Left ventricle myocardium inferior (tissue), 1 donor: Measurements from ENCODE around the gene ADGRG1. TPM values are rescaled to one million over a fixed set of nuclear protein-coding genes. Genes with fewer than 3 reads are reported as not detected.
"Not testable (repeated sequence)": the region's sequence is repeated elsewhere in the genome, so short reads cannot be mapped to it uniquely, and the experiment has no call there.

ENCODE experiments used
- DNase-seq: peaks from one replicate; pipeline ENCODE4 v3.0.0-alpha.2; 2020
- H3K27ac ChIP-seq: fragments of 200-600 bp; replicated peaks from 2 replicates; pipeline ENCODE4 v1.8.0; 2021
- H3K27me3 ChIP-seq: fragments of 200-600 bp; 2 replicates; pipeline ENCODE4 v1.8.0; 2021; ENCODE audit warnings: low read depth
- H3K36me3 ChIP-seq: fragments of 200-600 bp; 2 replicates; pipeline ENCODE4 v1.8.0; 2021
- H3K4me1 ChIP-seq: fragments of 200-600 bp; 2 replicates; pipeline ENCODE4 v1.8.0; 2021
- H3K4me3 ChIP-seq: fragments of 200-600 bp; 2 replicates; pipeline ENCODE4 v1.8.0; 2021; ENCODE audit warnings: mild to moderate bottlenecking, moderate library complexity
- H3K9me3 ChIP-seq: fragments of 200-600 bp; replicated peaks from 2 replicates; pipeline ENCODE4 v1.8.0; 2021
- CTCF ChIP-seq: fragments of 200-600 bp; IDR thresholded peaks from 2 replicates; pipeline ENCODE4 v1.8.0; 2021; ENCODE audit warnings: antibody characterized with exemption, mild to moderate bottlenecking, borderline replicate concordance
- intact Hi-C: fragments of 100-400 bp; cut with micrococcal nuclease; formaldehyde crosslinking; loops from one replicate; pipeline ENCODE4 v1.11.0; 2022
- total RNA-seq: library from RNA; stranded (reverse); fragmentation: NEBNext Ultra II Directional; extraction: Animal tissue kit (Norgen Biotek cat#: 25700); gene quantifications from one replicate; pipeline ENCODE4 v1.2.1, GENCODE V29; 2021
- donor health status: DM: no; HTN: yes; CAD: no; lungs with severe emphysema.

The ADGRG1 gene
- total RNA-seq, 1 donor from 2014 or later = 21.3 TPM

- Histone ChIP-seq H3K9me3 (no peaks in the 10 kb centered on the region), H3K27me3 (peaks cover 22% of the 10 kb centered on the region), H3K27ac (no peak overlapping the region), H3K4me3 (no peak overlapping the region), H3K4me1 (no peaks in the 10 kb centered on the region), H3K36me3 (no peaks in the 10 kb centered on the region)
- DNase-seq = no peak
- intact Hi-C loops = no loop called here
- no peak for TF ChIP-seq CTCF
These were observed 41.2 kb downstream of the ADGRG1 start for GRCh38 chr16:57669476-57670162.

DNA sequence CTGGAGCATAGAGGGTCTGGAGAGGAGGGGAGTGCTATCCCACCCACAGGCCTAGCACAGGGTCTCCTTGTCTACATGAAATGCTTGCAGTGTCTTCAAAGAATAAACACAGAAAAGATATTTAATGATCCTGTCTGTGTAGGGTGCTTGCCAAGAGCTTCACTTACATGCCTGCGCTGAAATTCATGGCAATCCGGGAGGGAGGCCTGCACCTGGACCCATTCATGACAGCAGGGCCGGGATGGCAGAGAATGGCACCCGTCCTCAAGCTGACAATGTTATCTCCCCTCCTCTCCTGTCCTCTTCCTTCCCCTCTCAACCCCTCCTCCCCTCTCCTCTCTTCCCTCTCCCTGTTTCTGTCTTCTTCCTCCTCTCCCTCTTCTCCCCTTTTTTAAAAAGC lies 41.8 kb downstream of the ADGRG1 start:
- TF ChIP-seq CTCF = no peak
- intact Hi-C loops = no loop called here
- no peak for DNase-seq
- H3K27me3 ChIP-seq = peaks cover 22% of the 10 kb centered on the region
- H3K27ac ChIP-seq = no peak overlapping the region
- no peaks in the 10 kb centered on the region for H3K36me3 ChIP-seq
- H3K9me3 ChIP-seq = no peaks in the 10 kb centered on the region
- H3K4me3 ChIP-seq = no peak overlapping the region
- H3K4me1 ChIP-seq = no peaks in the 10 kb centered on the region

DNA sequence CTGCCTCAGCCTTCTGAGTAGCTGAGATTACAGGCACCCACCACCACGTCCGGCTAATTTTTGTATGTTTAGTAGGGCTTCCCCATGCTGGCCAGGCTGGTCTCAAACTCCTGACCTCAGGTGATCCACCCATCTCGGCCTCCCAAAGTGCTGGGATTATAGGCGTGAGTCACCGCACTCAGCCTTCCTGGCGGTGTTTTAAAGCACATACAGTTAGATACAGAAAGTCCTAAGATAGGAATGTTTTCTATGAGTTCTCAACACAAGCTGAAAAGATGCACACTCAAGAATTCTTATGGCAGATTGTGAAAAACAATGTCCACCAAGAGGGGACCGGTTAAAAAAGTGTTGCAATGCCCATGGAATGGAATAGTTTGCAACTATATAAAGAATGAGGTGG lies 43.0 kb downstream of the ADGRG1 start:
- intact Hi-C loops = not testable (repeated sequence)

DNA sequence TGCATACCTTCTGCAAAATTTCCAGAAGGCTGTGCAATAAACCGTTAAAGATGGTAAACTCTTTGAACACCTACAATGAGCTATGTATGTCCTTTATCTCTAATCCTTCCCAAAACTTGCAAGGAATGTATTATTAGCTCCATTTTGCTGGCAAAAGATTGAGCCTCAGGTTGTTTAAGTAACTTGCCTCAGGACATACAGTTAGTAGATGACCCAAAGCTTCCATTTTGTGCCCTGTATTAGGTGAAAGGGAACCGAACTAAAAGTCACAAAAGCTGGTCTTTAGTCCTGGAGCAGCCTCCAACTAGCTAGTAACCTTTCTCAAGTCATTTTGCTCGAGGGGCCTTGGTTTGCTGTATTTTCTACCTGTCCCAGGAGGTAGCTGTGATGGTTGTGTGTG lies 44.0 kb downstream of the ADGRG1 start:
- no peak overlapping the region for H3K4me3 ChIP-seq
- DNase-seq = no peak
- peaks cover 22% of the 10 kb centered on the region for H3K27me3 ChIP-seq
- no peak for TF ChIP-seq CTCF
- intact Hi-C loops = no loop called here
- no peaks in the 10 kb centered on the region for H3K36me3 ChIP-seq
- H3K9me3 ChIP-seq = no peaks in the 10 kb centered on the region
- H3K4me1 ChIP-seq = peaks cover 9% of the 10 kb centered on the region
- H3K27ac ChIP-seq = no peak overlapping the region

More for the DNA sequence above, 43.0 kb downstream of the ADGRG1 start:
- not testable (repeated sequence) for DNase-seq, H3K27ac ChIP-seq, H3K36me3 ChIP-seq, H3K9me3 ChIP-seq, H3K4me3 ChIP-seq, H3K4me1 ChIP-seq
- H3K27me3 ChIP-seq = peaks cover 22% of the 10 kb centered on the region

GRCh38 chr16:57672824-57673223 lies 44.4 kb downstream of the ADGRG1 start:
- Histone ChIP-seq H3K27me3 (peaks cover 22% of the 10 kb centered on the region), H3K4me1 (peaks cover 13% of the 10 kb centered on the region), H3K4me3 (no peak overlapping the region), H3K27ac (no peak overlapping the region), H3K36me3 (no peaks in the 10 kb centered on the region), H3K9me3 (no peaks in the 10 kb centered on the region)
- DNase-seq = no peak
- intact Hi-C loops = no loop called here
- TF ChIP-seq CTCF = no peak

DNA sequence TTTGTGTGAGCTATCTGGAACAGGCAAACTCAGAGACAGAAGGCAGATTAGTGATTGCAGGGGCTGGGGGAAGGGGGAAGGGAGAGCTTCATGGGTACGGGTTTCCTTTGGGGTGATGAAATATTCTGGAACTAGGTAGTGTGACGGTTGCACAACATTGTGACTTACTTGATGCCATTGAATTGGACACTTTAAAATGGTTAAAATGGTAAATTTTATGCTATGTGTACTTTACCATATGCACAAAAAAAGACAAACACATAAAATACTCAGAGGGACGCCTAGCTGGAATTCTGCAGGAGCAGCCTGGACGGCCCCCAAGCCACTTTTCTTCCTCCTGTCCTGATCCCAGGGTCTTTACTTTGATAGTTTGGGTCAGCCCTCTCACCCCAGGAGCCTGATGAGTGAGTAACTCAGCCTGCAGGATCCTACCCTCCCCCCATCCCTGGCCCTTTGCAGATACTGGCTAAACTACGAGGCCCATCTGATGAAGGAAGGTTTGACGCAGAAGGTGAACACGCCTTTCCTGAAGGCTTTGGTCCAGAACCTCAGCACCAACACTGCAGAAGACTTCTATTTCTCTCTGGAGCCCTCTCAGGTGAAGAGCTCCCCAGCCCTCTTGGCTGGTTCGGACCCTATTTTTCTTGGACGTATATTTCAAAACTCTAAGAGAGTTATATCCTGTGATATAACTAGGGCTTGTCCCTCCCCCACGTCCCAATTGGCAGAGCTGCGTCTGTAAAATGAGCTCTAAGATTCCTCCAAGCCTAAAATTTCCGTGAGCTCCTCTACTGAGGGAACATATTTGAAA lies 47.5 kb downstream of the ADGRG1 start:
- no peak for TF ChIP-seq CTCF
- no peaks in the 10 kb centered on the region for H3K36me3 ChIP-seq
- H3K4me3 ChIP-seq = no peak overlapping the region
- H3K27ac ChIP-seq = no peak overlapping the region
- H3K27me3 ChIP-seq = peaks cover 9% of the 10 kb centered on the region
- no peaks in the 10 kb centered on the region for H3K9me3 ChIP-seq
- intact Hi-C loops = no loop called here
- H3K4me1 ChIP-seq = peaks cover 17% of the 10 kb centered on the region
- DNase-seq = no peak
